WTC11 (cell line): ENCODE measurements around the gene CACTIN.

ENCODE experiments used
- FOXJ3 ChIP-seq: sonication (generic); formaldehyde crosslinking; IDR thresholded peaks from 2 replicates; pipeline ENCODE4 v1.9.0; 2021; ENCODE audit warnings: missing genetic modification reagents, mild to moderate bottlenecking, borderline replicate concordance
- JUN ChIP-seq: sonication (generic); formaldehyde crosslinking; IDR thresholded peaks from 2 replicates; pipeline ENCODE4 v1.8.0; 2023; ENCODE audit warnings: mild to moderate bottlenecking, missing genetic modification reagents
- NR2C2 ChIP-seq: sonication (generic); formaldehyde crosslinking; IDR thresholded peaks from 2 replicates; pipeline ENCODE4 v1.8.0; 2022; ENCODE audit warnings: mild to moderate bottlenecking, missing genetic modification reagents
- SMAD4 ChIP-seq: sonication (generic); formaldehyde crosslinking; IDR thresholded peaks from 2 replicates; pipeline ENCODE4 v1.8.0; 2022; ENCODE audit warnings: mild to moderate bottlenecking, missing genetic modification reagents
- TEAD4 ChIP-seq: sonication (generic); formaldehyde crosslinking; IDR thresholded peaks from 2 replicates; pipeline ENCODE4 v1.8.0; 2022; ENCODE audit warnings: mild to moderate bottlenecking, missing genetic modification reagents
- ZNF263 ChIP-seq: sonication (generic); formaldehyde crosslinking; IDR thresholded peaks from 2 replicates; pipeline ENCODE4 v1.8.1; 2022; ENCODE audit warnings: low read depth, mild to moderate bottlenecking, moderate library complexity, missing genetic modification reagents
- TF ChIP-seq, protein P1 (sequence below): sonication (generic); formaldehyde crosslinking; IDR thresholded peaks from 2 replicates; pipeline ENCODE4 v1.8.0; 2022; ENCODE audit warnings: mild to moderate bottlenecking, missing genetic modification reagents
- TF ChIP-seq, protein P2 (sequence below): fragments of 200-600 bp; IDR thresholded peaks from 2 replicates; pipeline ENCODE4 v1.8.0; 2022; ENCODE audit warnings: antibody characterized with exemption
- TF ChIP-seq, protein P3 (sequence below): sonication (generic); formaldehyde crosslinking; IDR thresholded peaks from 2 replicates; pipeline ENCODE4 v1.8.0; 2022; ENCODE audit warnings: mild to moderate bottlenecking, missing genetic modification reagents

DNA sequence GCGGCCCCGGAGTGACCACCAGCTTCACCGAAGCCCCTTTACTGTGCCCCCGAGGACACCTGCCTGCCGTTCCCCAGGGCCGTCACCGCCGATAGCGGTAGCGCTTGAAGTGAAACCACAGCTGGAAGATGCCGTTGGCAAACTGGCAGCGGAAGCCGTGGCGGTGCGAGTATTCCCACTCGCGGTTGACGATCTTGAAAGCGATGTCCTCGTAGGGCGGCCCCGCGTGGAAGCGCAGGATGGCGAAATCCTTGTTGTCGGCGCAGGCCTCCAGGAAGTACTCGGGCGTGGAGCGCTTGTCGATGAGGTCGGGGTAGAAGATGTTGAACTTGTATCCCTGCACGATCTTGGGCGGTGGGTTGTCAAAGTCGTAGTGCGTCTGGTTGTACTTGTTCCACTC lies 14.7 kb downstream of the CACTIN start:
- TF ChIP-seq, protein P1, sequence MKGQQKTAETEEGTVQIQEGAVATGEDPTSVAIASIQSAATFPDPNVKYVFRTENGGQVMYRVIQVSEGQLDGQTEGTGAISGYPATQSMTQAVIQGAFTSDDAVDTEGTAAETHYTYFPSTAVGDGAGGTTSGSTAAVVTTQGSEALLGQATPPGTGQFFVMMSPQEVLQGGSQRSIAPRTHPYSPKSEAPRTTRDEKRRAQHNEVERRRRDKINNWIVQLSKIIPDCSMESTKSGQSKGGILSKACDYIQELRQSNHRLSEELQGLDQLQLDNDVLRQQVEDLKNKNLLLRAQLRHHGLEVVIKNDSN, result no peak
- no peak for TF ChIP-seq JUN (CRISPR knock-in tag)
- no peak for TF ChIP-seq FOXJ3 (CRISPR knock-in tag)
- no peak for TF ChIP-seq ZNF263 (CRISPR knock-in tag)
- no peak for TF ChIP-seq TEAD4 (CRISPR knock-in tag)
- no peak for TF ChIP-seq NR2C2 (CRISPR knock-in tag)
- no peak for TF ChIP-seq SMAD4 (CRISPR knock-in tag)
- TF ChIP-seq, protein P2, sequence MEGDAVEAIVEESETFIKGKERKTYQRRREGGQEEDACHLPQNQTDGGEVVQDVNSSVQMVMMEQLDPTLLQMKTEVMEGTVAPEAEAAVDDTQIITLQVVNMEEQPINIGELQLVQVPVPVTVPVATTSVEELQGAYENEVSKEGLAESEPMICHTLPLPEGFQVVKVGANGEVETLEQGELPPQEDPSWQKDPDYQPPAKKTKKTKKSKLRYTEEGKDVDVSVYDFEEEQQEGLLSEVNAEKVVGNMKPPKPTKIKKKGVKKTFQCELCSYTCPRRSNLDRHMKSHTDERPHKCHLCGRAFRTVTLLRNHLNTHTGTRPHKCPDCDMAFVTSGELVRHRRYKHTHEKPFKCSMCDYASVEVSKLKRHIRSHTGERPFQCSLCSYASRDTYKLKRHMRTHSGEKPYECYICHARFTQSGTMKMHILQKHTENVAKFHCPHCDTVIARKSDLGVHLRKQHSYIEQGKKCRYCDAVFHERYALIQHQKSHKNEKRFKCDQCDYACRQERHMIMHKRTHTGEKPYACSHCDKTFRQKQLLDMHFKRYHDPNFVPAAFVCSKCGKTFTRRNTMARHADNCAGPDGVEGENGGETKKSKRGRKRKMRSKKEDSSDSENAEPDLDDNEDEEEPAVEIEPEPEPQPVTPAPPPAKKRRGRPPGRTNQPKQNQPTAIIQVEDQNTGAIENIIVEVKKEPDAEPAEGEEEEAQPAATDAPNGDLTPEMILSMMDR, result no peak
- TF ChIP-seq, protein P3, sequence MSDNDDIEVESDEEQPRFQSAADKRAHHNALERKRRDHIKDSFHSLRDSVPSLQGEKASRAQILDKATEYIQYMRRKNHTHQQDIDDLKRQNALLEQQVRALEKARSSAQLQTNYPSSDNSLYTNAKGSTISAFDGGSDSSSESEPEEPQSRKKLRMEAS (CRISPR knock-in tag), result no peak
